ENCODE measurements around the gene ANXA11.
"Not testable (repeated sequence)": the region's sequence is repeated elsewhere in the genome, so short reads cannot be mapped to it uniquely, and the experiment has no call there.

The ANXA11 gene
- 275 reads per million, percentile 95 among the genes with 10 or more reads in this experiment for total RNA-seq

DNA sequence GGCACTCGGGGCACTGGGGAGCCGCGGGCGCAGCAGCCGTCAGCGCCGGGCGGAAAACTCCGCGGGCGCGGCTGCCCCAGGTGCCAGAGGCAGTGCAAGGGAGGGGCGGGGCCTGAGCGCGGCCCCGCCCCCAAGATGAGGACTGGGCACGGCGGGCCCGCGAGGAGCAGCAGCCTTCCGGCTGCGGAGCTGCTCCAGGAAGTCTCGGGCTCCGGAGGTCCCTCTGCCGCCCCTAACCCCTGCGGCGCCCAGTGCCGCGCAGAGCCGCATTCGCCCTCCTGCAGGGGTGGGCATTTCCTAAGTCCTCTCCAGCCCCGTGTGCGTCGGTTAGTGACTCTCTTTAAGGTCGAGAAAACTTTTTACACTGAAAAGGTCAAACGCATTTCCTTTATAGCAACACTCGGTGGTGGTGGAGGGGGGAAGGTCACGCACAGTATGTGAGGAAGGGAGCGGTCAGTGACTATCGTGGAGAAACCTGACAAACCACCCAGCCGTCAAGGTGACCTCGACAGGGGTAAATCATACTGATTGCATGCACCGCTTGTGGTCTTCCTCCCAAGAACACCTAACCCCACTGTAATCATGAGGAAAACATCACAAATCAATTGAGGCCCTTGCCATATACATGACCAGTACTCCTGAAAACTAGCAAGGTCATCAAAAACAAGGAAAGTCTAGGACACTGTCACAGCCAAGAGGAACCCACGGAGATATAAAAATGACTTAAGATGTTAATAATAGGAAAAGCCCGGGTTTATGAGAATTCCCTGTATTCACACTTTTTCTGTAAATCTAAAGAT, at the start of gene ANXA11:
TSS of gene ANXA11 (minus strand) at position 61 of the 800 bp plus-strand sequence. CDS start 32,676 bp downstream, outside the sequence.
- peak; percentile 78 for DNase-seq

DNA sequence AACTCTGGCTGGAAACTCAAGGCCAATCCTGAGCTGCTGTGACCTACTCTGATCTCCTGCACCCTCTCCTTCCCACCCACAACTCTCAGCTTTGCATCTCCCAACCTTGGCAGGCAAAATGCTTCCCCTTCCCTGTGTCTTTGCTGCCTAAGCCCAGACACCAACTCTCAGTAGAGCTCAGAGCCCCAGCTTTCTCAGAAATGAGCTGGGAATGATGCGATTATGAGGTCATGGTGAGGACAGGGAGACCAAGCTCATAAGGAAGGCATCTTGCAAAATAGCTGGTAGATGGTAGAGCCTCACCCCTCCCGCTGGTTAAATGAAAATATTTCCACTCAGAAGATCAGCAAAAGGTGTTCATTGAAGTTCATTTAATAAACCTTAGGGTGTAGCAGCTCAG, 49.4 kb upstream of the ANXA11 start:
- not testable (repeated sequence) for DNase-seq

DNA sequence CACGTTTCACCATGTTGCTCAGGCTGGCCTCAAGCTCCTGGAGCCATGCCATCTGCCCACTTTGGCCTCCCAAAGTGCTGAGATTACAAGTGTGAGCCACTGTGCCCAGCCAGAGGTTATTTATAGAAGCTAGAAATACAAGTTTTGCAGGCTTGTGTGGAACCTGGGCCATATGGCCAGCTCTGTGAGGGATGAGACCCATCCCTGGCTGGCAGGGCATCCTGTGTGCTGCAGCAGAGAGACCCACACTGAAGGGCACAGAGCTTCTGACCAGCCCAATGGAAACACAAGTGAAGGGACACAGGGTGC, 48.6 kb upstream of the ANXA11 start:
- DNase-seq: not testable (repeated sequence)

DNA sequence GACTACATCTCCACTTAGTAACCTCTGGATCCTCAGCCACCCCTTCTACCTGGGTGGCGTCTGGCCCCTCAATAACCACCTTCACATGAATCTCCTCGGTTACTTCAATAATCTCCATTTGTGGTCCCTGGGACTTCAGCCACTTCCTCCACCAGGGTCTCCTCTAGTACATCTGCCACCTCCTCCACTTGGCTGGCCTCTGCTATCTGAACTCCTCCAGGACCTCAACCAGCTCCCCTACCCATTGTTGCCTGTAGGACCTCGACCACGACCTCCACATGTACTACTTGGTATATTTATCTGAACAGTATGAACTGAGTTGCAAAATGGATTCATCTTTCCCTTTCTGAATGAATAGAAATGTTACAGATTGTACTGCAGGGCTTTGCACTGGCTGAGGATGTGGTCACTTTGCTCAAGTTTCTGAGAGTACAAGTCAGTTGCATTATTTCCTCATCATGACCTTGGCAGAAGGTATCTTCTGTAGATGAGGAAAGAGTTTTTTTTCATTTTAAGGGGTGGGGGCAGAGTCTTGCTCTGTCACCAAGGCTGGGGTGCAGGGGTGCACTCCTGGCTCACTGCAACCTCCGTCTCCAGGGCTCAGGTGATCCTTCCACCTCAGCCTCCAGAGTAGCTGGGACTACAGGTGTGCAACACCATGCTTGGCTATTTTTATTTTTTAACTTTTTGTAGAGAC, 48.1 kb upstream of the ANXA11 start:
- DNase-seq: no peak

DNA sequence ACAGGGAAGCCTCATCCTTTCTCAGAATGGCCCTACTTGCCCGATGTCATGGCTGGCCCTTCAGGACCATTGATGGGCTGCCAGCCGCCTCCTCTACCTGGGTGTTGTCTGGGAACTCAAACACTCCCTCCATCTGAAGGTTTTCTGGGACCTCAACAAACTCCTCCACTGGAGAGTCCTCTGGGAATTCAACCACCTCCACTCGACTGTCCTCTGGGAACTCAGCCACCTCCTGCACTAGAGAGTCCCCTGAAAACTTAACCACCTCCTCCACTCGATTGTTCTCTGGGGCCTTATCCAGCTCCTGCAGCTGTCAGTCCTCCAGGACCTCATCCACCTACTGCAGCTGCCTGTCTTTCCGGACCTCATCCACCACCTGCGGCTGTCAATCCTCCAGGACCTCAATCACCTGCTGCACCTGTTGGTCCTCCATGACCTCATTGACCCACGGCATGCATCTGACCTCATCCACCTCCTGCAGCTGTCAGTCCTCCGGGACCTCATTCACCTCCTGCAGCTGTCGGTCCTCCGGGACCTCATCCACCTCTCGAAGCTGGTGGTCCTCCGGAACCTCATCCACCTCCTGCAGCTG, 47.1 kb upstream of the ANXA11 start:
- no peak for DNase-seq

DNA sequence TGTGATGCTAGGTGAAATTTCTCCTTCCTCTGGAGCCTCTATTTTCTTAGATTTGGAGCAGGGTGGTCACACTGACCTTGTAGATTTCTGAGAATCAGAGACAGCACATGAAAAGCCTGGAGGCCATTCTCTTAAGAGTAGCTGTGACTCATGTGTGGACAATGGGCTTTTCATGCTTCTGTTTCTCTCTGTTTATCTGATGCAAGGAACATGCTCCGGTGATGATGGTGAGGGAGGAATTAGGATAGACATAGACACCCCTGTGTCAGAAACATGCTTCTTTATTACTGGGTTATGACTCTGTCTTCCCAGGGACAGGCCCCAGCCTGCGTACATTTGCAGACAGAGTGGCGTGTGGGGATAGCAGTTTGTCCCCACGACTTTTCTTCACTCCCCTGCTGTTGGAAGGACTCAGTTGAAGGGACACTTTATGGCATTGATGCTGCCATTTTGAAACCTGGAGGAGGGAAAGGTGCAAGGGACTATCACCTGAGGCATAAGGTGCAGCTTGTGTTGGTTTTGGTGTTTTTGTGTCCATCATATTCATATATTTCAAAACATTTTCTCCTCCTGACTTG, 46.5 kb upstream of the ANXA11 start:
- not testable (repeated sequence) for DNase-seq

DNA sequence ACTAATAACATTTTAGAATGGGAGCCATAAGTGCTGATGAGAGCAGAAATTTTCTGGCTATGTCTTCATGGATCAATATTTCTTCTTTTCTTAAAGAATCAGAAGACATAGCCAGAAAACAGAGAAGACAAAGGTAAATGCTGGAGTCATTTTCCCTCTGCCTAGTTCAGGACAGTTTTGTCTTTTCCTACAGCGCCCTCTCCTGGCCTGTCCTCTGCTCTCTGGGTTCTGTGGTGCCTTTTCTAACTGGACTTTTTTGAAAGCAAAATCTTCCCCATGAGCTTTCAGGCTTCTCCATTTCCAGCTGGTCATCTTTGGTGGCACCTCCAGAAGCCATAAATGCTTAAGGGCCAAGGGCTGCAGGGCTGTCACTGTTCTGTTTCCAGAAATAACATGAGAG, 45.1 kb upstream of the ANXA11 start:
- DNase-seq: not testable (repeated sequence)

DNA sequence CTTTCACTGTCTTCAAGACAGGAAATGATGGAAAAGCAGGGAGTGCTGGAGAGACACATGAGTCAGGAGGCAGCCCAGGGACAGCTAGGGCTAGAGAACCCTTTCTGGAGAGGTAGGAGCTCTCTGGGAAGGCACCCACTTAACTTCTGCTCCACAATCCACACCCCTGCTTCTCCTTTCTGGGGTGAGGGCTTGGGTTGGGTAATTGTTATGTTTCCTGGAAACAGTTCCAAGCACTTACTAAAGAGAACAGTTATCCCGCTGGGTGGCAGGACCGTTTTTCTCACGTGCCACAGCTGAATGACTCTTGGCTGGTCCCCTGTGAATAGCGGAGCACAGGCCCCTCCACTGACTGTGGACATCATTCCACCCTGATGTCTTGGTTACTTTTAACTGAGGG, 44.6 kb upstream of the ANXA11 start:
- not testable (repeated sequence) for DNase-seq

DNA sequence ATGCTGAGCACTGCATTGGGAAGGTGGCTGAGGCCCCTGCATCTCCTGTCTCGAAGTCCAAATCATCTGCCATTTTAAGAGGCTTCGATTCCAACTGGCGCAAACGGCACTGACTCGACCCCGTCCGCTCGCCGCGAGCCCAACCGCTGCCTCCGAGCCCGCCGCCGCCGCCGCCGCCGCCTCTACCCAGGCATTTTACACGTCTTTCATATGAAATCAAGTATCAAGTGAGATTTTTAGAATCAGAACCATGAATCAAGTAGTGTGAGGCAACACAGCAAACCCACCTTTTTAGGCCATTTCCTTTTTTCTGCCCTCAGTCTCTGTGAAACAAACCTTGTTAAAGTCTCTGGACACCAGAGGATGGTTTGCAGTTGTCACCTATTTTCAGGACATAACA, 42.3 kb upstream of the ANXA11 start:
- DNase-seq: not testable (repeated sequence)

DNA sequence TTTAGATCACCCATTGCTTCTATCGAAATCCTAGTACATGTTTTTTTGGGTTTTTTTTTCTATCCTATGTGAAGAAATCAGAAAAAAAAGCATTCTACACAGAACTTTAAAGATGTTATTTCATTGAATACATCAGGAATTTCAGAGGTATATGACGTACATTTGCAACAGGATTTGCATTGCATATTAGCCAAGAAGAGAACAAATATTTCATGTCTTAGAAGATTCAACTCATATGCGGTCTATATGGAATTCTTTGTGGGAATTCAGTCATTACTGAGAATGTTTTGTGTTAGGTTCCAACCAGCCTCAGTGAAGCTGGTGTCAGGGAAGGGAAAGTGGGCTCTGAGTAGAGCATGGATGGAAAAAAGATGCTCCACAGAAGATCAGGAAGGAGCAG, 39.0 kb upstream of the ANXA11 start:
- not testable (repeated sequence) for DNase-seq

DNA sequence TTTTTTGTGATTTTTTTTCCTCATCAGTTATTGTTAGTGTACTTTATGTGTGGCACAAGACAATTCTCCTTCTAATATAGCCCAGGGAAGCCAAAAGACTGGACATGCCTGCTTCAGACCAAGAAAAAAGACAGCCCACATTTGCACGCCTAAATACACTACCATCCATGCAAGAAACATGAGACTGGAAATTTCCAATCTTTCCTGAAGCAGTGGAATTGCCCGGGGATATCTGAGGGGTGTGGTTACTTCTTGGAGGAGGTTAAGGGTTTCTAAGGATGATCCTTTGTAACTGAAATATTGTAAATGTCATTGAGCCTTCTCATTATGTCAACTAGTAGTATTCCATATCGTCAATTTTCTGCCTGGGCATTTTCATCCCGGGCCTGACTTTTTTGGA, 37.0 kb upstream of the ANXA11 start:
- not testable (repeated sequence) for DNase-seq

DNA sequence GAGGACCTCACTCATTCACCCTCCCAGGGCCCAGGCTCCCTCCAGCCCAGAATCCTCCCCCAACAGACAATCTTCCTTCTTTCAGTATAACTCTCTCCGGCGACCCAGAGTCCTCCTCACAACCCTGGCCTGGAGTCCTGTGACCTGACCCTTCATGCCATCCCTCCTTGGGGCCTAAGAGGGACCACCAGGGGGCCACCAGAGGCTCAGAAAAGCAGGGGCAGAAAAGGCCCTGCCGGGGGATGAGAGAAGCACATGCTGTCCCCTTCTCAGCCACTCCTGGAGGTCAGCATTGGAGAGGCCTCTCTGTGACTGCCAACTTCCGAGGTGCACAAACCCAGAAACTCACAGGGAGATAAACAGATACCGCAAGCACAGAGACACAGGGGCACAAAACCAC, 31.1 kb upstream of the ANXA11 start:
- not testable (repeated sequence) for DNase-seq

DNA sequence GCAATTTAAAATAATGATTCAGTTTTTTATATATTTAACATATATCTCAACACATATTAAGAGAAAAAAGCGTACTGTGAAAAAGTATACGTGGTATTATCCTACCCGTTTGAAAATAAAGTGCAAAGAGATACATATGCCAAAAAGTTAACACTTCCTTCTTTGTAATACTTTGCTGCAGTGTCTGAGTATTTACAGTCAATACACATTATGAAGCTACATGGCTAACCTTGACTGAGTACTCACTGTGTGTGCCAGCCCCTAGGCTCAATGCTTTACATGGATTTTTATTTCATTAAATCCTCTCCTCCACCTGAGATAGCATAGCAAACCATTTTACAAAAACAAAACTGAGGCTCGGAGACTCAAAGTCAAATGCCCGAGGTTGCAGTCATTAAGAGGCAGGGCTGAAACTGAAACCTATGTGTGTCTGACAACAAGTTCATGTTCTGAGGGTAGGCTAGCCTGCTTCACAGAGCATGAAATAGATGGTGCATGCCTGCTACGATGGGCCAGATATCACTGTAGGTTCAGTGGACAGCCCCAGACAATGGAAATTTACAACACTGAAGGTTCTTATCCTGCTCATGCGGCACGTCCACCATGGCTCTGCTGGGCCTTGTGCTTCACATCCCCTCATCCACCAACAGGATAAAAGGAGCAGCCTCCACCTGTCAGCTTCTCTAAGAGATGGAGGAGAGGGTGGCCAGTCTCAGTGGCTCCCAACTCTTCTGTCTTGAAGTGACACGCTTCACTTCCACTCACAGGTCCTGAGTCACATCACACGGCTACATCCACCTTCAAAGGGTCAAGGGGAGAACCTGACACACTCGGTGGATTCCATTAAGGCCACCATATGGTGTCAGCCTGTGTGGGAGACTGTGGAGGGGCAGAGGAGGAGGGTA, 29.2 kb upstream of the ANXA11 start:
- DNase-seq: not testable (repeated sequence)

DNA sequence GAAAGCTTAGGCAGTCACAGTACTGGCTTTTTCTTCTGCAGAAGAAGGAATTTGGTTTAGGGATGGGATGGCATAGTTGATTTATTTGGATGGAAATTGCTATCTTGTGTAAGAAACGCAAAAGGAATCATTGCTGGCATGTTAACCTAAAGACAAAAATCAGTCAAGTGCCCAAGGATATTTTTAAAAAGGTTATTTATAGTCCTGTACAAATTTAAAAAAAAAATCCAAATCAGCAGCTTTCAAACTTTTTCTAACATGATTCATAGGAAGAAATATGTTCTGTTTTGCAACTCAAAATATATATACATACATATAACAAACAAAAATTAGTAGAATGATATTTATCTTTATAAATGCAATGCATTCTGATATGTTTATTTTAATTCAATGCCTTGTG, 28.5 kb upstream of the ANXA11 start:
- not testable (repeated sequence) for DNase-seq

DNA sequence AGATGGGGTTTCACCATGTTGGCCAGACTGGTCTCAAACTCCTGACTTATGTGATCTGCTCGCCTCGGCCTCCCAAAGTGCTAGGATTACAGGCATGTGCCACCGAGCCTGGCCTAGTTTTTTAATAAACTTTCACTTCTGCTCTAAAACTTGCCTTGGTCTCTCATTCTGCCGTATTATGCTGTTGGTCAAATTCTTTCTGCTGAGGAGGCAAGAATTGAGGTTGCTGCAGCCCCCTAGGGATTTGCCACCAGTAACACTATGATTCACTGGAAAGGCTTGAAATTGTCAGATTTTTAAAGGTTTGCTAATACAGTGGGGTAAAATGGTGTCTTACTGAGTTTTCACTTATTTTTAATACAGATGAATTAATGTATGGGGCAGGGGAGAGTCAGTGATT, 21.4 kb upstream of the ANXA11 start:
- not testable (repeated sequence) for DNase-seq

DNA sequence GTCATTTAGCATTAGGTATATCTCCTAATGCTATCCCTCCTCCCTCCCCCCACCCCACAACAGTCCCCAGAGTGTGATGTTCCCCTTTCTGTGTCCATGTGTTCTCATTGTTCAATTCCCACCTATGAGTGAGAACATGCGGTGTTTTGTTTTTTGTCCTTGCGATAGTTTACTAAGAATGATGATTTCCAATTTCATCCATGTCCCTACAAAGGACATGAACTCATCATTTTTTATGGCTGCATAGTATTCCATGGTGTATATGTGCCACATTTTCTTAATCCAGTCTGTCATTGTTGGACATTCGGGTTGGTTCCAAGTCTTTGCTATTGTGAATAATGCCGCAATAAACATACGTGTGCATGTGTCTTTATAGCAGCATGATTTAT, 17.7 kb upstream of the ANXA11 start:
- not testable (repeated sequence) for DNase-seq

DNA sequence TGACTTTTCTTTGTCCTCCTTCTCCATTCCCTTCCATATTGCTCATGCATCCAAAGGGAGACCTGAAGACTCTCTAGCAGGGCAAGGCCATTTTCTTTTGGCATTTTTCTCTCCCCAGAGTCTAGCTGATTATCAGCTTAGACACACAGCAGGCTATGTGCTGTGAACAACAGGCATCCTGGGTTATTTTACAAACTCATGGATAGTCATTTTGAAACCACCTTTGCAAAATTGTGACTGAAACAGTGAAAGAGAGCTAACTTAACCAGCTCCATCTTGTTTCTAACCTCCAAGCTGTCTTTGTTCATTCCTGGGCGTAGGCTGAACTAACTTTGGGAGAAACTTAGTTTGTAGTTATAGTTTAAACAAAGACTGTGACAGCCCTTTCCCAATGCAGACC, 13.5 kb upstream of the ANXA11 start:
- DNase-seq: not testable (repeated sequence)

DNA sequence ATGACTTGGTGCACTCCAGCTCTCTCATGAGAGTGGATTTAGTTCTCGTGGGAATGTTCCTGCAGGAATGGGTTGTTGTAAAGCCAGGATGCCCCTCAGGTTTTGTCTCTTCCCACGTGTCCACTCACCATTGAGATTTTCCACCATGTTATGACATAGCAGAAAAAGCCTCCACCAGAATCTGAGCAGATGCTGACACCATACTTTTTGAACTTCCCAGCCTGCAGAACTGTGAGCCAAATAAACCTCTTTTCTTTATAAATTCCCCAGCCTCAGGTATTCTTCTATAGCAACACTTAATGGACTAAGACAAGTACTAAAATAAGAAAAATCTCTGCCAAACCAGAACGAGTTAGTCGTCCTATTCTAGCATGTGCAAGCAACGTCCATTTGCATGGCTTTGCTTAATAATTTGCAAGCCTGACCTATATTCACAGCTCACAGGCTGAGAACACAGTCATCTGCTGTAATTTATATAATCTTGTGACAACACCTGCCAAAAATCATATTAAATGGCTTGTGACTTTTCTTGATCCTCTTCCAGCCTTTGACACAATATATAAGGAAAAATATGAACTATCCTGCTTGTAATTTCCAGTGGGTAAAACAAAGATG, 9.1 kb upstream of the ANXA11 start:
- DNase-seq: not testable (repeated sequence)

DNA sequence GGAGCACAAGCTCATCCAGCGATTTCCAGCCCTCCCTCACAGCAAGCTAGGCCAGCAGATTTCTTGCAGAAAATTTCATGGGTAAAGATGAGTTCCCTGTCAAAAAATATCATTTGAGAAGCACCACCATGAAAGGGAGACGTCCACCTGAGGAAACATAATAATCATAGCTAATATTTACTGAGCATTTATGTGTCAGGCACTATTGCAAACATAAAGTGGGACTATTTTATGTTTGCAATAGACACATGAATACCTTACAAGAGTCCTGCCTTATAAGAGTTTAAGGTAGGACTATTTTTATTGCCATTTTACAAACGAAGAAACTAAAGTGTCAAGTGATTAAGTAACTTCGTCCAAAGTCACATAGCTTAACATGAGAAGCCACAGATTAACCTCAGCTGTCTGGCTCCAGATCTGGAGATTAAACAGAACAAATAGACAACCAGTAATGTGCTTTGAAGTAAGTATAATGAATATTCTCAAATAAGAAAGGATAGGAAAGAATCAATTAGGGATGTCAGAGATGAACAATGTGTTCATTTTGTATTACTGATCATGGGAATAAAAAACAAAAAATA, 7.3 kb upstream of the ANXA11 start:
- DNase-seq: not testable (repeated sequence)

DNA sequence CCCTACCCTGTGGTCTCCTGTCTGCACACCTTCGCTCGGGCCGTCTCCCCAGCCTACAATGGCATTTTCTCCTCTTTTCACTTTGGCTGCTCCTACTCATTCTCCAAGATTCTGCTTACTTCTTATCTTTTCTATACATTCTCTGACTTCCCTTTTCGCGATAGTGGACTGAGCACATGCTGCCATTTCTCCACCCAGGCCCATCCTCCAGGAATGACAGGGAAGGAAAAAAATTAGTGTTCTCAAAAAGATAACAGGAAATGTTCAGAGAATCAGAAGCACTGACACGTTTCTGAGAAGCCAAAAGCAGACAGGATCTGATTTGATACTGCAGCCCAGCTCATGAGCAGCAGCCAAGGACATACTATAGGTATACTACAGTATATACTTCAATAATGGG, 6.4 kb upstream of the ANXA11 start:
- DNase-seq: no peak

DNA sequence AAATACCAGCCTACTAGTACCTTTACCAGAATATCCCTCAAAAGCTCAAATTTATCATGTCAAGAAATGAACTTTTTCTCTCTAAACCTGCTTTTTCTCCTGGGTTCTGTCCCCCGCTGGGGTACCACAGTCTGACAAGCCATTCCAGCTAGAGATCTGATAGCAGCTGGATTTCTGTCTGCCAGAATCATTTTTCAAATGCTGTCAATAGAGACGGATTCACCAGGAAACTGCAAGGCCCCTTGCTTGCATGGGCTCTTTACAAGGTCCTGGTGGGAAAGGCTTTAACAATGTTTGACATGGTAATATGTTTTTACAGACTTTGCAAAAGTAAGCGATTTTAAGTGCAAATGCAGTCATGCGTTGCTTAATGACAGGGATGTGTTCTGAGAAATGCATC, 4.9 kb upstream of the ANXA11 start:
- DNase-seq: no peak
